Measurements from ENCODE around the gene ARID3A. TPM values are rescaled to one million over a fixed set of nuclear protein-coding genes. Genes with fewer than 3 reads are reported as not detected.
A peak's percentile ranks its signal among the peaks of the same experiment; 100 is the strongest.

Gene ARID3A
- total RNA-seq, 2 donors from 2014 or later: 42.8 to 46.1 TPM

DNA sequence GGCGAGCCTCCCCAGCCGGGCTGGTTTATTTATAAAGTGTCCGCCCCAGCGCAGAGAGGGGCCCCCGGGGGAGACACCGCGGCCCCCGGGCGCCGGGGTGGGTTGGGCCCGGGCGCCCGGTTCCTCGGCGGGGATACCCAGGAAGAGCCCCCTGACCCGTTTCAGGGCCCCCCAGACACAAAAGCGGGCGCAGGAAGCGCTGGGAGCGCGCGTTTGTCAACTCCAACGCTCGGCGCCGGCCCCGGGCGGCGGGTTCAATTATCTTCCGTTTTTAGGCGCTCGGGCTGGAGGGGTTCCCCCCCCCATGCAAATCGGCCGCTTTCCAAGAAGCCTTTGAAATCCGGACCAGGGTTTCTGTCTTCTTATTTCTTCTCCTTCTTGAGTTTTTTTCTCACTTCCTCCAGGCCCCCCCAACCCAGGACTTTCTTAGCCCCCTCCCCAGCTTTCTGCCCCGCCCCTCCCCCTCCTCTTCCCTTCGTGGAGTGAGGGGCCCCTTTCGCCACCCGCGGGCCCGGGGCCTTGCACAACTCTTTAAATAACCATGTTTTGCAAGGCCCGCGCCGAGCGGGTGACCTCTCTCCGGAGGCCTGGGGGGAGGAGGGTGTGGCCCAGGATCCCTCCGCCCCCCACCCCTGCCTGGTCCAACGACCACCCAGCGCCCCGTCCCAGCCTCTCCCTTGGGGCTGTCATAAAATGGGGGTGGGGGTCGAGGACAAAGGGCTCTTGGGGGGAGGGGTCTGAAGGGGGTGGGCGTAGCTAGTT, 935 bp downstream of the ARID3A start:
- Mint-ChIP-seq H3K27ac (peak overlapping the region; percentile 18 to 56), H3K9me3 (no peaks in the 10 kb centered on the region), H3K27me3 (no peaks in the 10 kb centered on the region), H3K4me1 (ENCODE audit: low read depth in 2 of 2) (peaks cover 3% of the 10 kb centered on the region in 2 donors), H3K36me3 (no peaks in the 10 kb centered on the region), H3K4me3 (peak overlapping the region; percentile 82)
- DNase-seq (ENCODE audit: low spot score) (peak; percentile 73), ATAC-seq (peak in 1 of 2 donors; percentile 51)

DNA sequence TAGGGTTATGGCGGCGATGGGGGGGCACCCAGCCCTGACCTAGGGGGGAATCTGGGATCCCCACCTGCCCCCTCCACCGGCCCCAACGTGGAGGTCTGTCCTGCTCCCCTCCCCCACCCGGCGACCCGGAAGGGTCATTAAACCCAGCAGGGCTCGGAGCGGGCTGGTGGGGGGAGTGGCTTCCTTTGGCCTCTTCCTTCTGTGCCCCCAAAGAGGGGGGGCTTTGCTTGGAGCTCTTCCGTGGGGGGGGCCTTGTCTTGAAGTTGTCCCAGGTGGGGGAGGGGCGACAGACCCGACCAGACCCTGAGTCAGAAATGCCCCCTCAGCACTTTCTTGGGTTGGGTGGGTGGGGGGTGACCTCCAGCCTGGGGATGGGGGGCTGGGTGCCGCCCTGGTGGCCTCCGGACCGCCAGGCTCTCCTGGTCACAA, 1.5 kb downstream of the ARID3A start:
- DNase-seq (ENCODE audit: low spot score) (no peak), ATAC-seq (no peak)
- Mint-ChIP-seq H3K4me3 (peak overlapping the region; percentile 6), H3K27me3 (no peaks in the 10 kb centered on the region), H3K9me3 (no peaks in the 10 kb centered on the region), H3K36me3 (no peaks in the 10 kb centered on the region), H3K27ac (no peak overlapping the region), H3K4me1 (ENCODE audit: low read depth in 2 of 2) (no peaks in the 10 kb centered on the region)

DNA sequence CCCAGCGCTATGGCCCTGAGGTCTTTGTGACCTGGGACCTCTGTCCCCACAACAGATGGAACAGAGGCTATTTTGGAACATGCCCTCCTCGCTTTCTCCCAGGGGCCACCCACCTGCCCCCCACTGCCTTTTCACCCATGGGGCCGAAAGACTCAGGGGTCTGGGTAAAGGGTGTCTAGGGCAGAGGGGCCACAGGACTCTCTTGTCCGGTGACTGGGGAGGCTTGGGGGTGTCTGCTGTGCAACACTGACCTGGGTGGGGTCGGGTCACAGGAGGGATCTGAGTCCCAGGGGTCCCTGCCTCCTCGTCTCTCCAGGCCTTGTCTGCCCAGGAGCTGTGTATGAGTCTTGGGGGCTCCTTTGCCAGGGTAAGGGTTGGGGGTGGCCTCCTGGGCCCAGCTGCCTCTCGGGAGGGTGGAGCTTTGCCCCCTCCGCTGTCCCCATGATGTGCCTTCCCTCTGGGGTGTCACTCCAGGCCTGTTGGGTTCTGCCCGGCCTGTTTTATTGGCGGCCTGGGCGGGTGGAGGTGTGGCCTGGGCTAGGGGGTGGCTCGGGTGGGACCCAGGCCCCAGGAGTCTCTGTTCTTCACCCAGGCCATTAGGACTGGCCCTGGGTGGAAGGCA, 2.1 kb downstream of the ARID3A start:
- DNase-seq (ENCODE audit: low spot score) (no peak), ATAC-seq (no peak)
- no peak overlapping the region for H3K27ac Mint-ChIP-seq
- H3K27me3 Mint-ChIP-seq: no peaks in the 10 kb centered on the region
- peak overlapping the region; percentile 6 for H3K4me3 Mint-ChIP-seq
- peaks cover 0 to 3% of the 10 kb centered on the region in 2 donors for H3K4me1 Mint-ChIP-seq (ENCODE audit: low read depth in 2 of 2)
- no peaks in the 10 kb centered on the region for H3K9me3 Mint-ChIP-seq
- no peaks in the 10 kb centered on the region for H3K36me3 Mint-ChIP-seq

DNA sequence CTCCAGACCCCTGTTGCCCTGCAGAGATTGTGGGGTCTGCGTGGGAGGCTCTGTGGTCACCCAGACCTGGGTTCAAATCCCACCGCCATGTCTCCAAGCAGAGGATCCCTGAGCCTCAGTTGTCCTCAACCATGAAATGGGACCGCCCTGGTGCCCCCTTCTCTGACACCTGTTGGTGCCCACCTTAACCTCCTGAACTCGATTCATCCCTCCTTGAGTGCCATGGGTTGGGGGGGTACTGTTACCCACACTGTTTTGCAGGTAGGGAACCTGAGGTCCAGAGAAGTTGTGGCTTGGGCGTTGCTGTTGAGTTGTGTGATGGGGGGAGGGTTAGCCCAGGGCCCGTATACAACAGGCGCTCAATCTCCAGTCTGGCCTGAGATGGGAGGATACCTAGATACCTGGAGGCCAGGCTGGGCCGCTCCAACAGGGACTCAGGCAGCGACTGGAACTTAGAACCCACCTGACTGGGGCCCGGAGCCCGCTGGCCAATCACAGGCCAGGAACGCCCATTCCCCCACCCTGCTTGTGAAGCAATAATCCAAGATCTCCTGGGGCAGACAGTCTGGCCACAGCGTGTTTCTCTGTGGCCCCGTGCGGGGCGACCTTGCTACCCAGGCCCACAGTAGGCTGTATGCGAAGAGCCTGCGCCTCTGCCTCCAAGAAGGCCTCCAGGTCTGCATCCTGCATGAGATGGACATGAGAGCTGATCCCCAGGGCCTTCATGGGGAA, 2.8 kb downstream of the ARID3A start:
- no peaks in the 10 kb centered on the region for H3K36me3 Mint-ChIP-seq
- no peak overlapping the region for H3K4me3 Mint-ChIP-seq
- DNase-seq (ENCODE audit: low spot score) (no peak), ATAC-seq (no peak)
- H3K4me1 Mint-ChIP-seq (ENCODE audit: low read depth in 2 of 2): peaks cover 0 to 5% of the 10 kb centered on the region in 2 donors
- no peak overlapping the region for H3K27ac Mint-ChIP-seq
- no peaks in the 10 kb centered on the region for H3K27me3 Mint-ChIP-seq
- no peaks in the 10 kb centered on the region for H3K9me3 Mint-ChIP-seq

DNA sequence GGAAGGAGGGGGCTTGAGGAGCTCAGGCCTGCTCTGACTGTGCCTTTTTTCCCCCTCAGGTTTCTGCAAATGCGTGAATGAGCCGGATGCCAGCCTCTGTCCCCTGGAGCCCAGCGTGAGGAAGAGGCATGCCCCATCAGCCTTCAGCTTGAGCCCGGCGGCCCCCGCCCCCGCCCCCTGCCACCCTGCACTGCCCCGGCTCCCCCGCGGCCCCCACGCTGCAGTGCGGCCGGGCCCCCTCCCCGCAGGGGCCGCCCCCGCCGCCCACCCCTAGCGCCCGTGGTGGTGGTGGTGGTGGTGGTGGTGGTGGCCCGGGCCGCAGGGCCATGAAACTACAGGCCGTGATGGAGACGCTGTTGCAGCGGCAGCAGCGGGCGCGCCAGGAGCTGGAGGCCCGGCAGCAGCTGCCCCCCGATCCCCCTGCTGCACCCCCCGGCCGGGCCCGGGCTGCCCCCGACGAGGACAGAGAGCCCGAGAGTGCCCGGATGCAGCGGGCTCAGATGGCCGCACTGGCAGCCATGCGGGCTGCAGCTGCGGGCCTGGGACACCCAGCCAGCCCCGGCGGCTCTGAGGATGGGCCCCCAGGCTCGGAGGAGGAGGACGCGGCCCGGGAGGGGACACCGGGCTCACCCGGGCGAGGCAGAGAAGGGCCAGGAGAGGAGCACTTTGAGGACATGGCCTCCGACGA, 3.5 kb downstream of the ARID3A start:
- ATAC-seq: no peak
- H3K9me3 Mint-ChIP-seq: no peaks in the 10 kb centered on the region
- H3K4me1 Mint-ChIP-seq (ENCODE audit: low read depth in 2 of 2): peaks cover 0 to 5% of the 10 kb centered on the region in 2 donors
- no peaks in the 10 kb centered on the region for H3K27me3 Mint-ChIP-seq
- H3K4me3 Mint-ChIP-seq: no peak overlapping the region
- DNase-seq (ENCODE audit: low spot score): no peak
- H3K27ac Mint-ChIP-seq: no peak overlapping the region
- no peaks in the 10 kb centered on the region for H3K36me3 Mint-ChIP-seq

DNA sequence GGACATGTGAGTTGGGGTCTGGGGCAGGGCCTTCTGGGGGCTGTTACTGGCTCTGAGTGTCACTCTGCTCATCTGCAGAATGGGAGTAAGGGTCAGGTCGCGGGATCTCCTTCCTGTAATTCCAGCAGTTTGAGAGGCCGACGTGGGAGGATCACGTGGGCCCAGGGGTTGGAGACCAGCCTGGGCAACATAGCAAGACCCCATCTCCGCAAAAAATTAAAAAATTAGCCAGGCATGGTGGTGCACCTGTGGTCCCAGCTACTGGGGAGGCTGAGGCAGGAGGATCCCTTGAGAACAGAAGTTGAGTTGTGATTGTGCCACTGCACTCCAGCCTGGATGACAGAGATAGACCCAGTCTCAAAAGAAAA, 4.0 kb downstream of the ARID3A start:
- DNase-seq (ENCODE audit: low spot score): no peak
- no peaks in the 10 kb centered on the region for H3K27me3 Mint-ChIP-seq
- H3K36me3 Mint-ChIP-seq: no peaks in the 10 kb centered on the region
- no peak overlapping the region for H3K27ac Mint-ChIP-seq
- no peaks in the 10 kb centered on the region for H3K9me3 Mint-ChIP-seq
- no peak for ATAC-seq
- H3K4me3 Mint-ChIP-seq: no peak overlapping the region
- peaks cover 0 to 5% of the 10 kb centered on the region in 2 donors for H3K4me1 Mint-ChIP-seq (ENCODE audit: low read depth in 2 of 2)

DNA sequence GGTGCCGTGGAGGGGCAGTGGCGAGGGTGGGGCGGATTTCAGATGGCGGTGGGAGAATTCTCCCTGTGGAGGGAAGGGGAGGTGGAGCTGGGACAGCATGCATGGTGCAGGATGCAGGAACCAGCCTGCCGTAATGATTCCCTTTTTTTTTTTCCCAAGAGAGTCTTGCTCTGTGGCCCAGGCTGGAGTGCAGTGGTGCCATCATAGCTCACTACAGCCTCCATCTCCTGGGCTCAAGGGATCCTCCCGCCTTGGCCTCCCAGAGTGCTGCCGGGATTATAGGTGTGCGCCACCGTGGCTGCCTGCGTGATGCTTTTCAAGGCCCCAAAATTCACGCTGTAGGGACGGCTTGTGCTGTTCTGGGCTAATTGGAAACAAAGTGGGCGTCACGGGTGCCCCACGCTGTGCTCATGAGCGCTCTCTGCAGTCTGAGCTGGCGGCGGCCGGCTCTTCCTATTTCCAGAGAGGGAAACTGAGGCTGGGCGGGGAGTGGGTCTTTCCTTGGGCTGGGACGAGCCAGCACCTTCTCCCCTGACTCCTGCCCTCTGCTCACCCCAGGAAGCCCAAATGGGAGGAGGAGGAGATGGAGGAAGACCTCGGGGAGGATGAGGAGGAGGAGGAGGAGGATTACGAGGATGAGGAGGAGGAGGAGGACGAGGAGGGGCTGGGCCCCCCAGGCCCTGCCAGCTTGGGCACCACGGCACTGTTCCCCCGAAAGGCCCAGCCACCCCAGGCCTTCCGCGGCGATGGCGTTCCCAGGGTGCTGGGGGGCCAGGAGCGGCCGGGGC, 6.2 kb downstream of the ARID3A start:
- Mint-ChIP-seq H3K27me3 (no peaks in the 10 kb centered on the region), H3K4me1 (ENCODE audit: low read depth in 2 of 2) (peaks cover 3 to 8% of the 10 kb centered on the region in 2 donors), H3K27ac (no peak overlapping the region), H3K9me3 (no peaks in the 10 kb centered on the region), H3K4me3 (no peak overlapping the region), H3K36me3 (peaks cover under 1% of the 10 kb centered on the region)
- ATAC-seq (no peak), DNase-seq (ENCODE audit: low spot score) (no peak)

DNA sequence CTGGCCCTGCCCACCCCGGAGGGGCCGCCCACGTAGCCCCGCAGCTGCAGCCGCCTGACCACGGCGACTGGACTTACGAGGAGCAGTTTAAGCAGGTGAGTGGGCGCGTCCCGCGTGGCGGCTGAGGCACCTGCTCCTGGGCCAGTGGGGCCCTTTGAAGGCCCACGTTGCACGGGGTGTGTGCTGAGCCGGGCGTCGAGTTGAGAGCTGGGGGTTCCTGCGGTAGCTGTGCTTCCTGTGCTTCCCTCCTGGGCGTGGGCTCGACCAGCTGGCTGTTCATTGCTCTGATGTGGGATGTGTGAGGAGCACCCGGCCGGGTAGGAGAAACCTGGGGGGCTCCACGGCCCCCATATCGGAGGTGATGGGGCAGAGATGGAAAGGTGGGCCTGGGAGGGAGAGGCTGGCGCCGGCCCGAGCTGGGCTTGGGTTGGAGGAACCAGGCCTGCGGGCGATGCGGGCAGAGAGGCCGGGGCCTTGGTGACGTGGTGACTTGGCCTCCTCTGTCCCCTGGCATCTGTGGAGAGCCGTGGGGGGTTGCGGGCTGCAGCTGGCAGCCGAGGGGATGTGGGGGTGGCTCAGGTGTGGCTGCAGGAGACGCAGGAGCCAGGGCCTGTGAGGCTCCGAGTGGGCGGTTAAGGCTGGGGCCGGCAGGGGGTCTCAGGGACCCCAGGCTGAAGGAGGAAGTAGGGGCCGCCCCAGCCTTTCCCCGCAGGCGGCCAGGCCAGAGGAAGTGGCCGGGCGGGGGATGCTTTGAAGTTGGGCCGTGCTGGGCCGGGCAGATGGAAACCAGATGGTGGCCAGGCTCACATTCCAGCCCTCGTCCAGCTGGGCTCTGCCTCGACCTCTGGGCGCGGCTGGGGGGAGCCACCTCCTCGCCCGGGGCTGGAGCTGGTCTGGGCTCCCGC, 7.1 kb downstream of the ARID3A start:
- Mint-ChIP-seq H3K36me3 (peaks cover 6% of the 10 kb centered on the region), H3K9me3 (peaks cover 3% of the 10 kb centered on the region), H3K4me3 (peak overlapping the region; percentile 79), H3K27ac (peak overlapping the region; percentile 39 to 81), H3K4me1 (ENCODE audit: low read depth in 2 of 2) (peaks cover 8 to 13% of the 10 kb centered on the region in 2 donors), H3K27me3 (peaks cover 0 to 2% of the 10 kb centered on the region in 2 donors)
- ATAC-seq (peak; percentile 62 to 72), DNase-seq (ENCODE audit: low spot score) (no peak)

DNA sequence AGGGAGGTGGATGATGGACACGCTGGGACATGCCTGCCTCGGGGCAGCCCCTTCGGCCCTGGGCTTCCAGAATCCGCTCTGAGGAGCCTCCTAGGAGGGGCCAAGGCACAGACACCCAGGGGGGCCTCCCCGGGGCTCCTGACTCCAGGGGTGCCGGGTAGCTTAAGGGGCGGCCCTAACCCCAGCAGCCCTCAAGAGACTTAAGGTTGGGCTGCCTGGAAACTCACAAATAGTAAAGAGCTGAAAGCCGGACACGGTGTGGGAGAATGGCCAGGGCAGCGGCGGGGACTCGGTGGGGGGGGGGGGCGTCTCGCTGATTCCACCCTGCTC, 7.7 kb downstream of the ARID3A start:
- peaks cover 6% of the 10 kb centered on the region for H3K36me3 Mint-ChIP-seq
- no peak overlapping the region for H3K4me3 Mint-ChIP-seq
- H3K27me3 Mint-ChIP-seq: peaks cover 0 to 2% of the 10 kb centered on the region in 2 donors
- DNase-seq (ENCODE audit: low spot score): no peak
- peaks cover 8 to 16% of the 10 kb centered on the region in 2 donors for H3K4me1 Mint-ChIP-seq (ENCODE audit: low read depth in 2 of 2)
- H3K27ac Mint-ChIP-seq: no peak overlapping the region
- ATAC-seq: no peak
- H3K9me3 Mint-ChIP-seq: peaks cover 3% of the 10 kb centered on the region

DNA sequence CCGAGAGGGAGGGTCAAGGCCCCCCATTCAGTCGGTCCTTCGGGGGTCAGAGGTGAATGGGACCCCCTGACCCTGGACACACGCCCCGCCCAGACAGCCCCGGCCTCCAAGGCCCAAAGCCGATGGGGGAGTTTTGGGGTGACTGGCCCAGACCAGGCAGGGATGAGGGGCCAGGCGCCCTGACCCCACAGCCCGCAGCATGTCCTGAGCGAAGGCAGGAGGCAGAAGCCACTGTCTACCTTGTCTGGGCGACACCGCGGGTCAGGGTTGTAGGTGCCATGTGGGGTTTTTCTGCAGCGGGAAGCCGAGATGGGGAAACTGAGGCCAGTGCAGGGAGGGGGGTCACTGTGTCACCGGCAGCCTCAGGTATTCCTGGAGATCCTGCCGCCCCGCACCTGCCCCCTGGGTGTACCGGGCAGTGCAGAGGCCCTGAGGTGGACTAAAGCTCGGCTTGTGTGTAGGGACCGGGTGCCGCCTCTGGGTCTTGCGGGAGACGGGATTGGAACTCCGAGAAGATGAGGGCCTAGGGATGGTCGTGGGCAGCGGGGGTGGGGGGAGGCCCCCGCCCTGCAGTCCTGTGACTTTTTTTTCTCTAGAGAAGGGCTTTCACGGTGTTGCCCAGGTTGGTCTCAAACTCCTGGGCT, 8.5 kb downstream of the ARID3A start:
- H3K4me3 Mint-ChIP-seq: no peak overlapping the region
- H3K4me1 Mint-ChIP-seq (ENCODE audit: low read depth in 2 of 2): peaks cover 8 to 17% of the 10 kb centered on the region in 2 donors
- DNase-seq (ENCODE audit: low spot score): no peak
- H3K36me3 Mint-ChIP-seq: peaks cover 6% of the 10 kb centered on the region
- H3K9me3 Mint-ChIP-seq: peaks cover 3% of the 10 kb centered on the region
- peaks cover 0 to 2% of the 10 kb centered on the region in 2 donors for H3K27me3 Mint-ChIP-seq
- ATAC-seq: no peak
- H3K27ac Mint-ChIP-seq: no peak overlapping the region

DNA sequence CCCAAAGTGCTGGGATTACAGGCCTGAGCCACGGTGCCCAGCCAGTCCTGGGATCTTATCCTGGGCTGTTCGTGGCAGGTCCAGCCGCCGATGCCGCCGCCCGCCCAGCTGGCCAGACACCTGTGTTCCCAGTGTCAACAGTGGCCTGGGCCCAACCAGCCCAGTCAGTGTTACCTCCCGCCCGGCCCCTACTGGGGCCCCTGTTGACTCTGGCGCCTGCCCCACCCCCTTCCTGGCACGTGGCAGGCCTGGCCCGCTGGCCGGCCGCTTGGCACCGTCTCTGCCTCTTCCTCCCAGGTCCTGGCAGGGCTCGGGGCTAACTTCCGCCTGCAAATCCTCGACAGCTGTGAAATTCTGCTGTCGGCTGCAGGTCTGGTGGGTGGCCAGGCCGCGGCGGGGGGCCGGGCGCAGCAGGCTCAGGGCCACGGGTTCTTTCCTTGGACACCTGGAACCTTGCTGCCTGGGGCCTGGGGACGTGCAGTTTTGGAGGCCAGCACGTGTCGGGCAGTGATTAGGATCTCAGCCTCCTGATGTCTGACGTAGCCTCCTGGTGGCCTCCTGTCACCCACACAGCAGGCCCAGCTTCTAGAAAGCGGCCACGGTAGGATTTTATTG, 9.1 kb downstream of the ARID3A start:
- Mint-ChIP-seq H3K36me3 (peaks cover 6% of the 10 kb centered on the region), H3K27ac (no peak overlapping the region), H3K9me3 (peaks cover 3% of the 10 kb centered on the region)

DNA sequence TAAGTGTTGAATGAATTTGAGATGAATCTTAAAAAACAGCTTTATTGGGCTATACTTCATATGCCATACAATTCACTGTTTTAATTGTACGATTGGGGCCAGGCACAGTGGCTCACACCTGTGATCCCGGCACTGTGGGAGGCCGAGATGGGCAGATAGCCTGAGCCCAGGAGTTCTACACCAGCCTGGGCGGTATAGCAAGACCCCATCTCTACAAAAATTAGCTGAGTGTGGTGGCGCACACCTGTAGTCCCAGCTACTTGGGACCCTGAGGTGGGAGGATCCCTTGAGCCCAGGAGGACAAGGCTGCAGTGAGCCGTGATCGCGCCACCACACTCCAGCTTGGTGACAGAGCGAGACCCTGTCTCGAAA, 10.3 kb downstream of the ARID3A start:
- Mint-ChIP-seq H3K4me3 (no peak overlapping the region), H3K27ac (no peak overlapping the region), H3K9me3 (peaks cover 3% of the 10 kb centered on the region), H3K27me3 (peaks cover 0 to 2% of the 10 kb centered on the region in 2 donors), H3K4me1 (ENCODE audit: low read depth in 2 of 2) (peaks cover 14 to 29% of the 10 kb centered on the region in 2 donors), H3K36me3 (peaks cover 6% of the 10 kb centered on the region)
- no peak for DNase-seq (ENCODE audit: low spot score)
- ATAC-seq: no peak

More for the DNA sequence above, 9.1 kb downstream of the ARID3A start:
- Mint-ChIP-seq H3K4me3 (no peak overlapping the region), H3K4me1 (ENCODE audit: low read depth in 2 of 2) (peaks cover 9 to 24% of the 10 kb centered on the region in 2 donors), H3K27me3 (peaks cover 0 to 2% of the 10 kb centered on the region in 2 donors)
- DNase-seq (ENCODE audit: low spot score): no peak
- ATAC-seq: no peak

All from natural killer cell treated with Interleukin-12 subunit alpha and Interleukin-12 subunit beta and Interleukin-15 and Interleukin-18, amount 100 ng/mL, for 72 hours (primary cell).